Activated CD8-positive, alpha-beta memory T cell treated with anti-CD3 and anti-CD28 coated beads for 36 hours (primary cell): Measurements from ENCODE around the gene NASP. TPM values are rescaled to one million over a fixed set of nuclear protein-coding genes. Genes with fewer than 3 reads are reported as not detected.

Source experiments
- CTCF ChIA-PET: fragments of 350-600 bp; sonication (Branson Sonifier 250); formaldehyde crosslinking; loops from one replicate; lab custom pipeline; 2021; ENCODE audit warnings: antibody characterized with exemption; lab: Charles Lee
- POLR2A ChIA-PET: fragments of 350-600 bp; sonication (Branson Sonifier 250); formaldehyde crosslinking; loops from one replicate; lab custom pipeline; 2021; ENCODE audit warnings: antibody characterized with exemption; lab: Charles Lee
- total RNA-seq, 2 experiments: library from RNA; stranded (reverse); gene quantifications; one replicate each; pipeline ENCODE4 v1.2.3, GENCODE V29; 2021

The NASP gene
- total RNA-seq, 2 experiments from 2014 or later = 245 to 252 TPM

- ChIA-PET CTCF (no interaction called here), POLR2A (no interaction called here)
Measured at GRCh38 chr1:45635211-45635610, 51.4 kb downstream of the NASP start.

- CTCF ChIA-PET = interaction anchor here (2.5 kb wide), 1 partner anchor 9 kb away, joined by 5 read pairs; no protein-coding TSS in a partner anchor
- POLR2A ChIA-PET = no interaction called here
Measured at GRCh38 chr1:45640293-45640692, 56.5 kb downstream of the NASP start.

DNA sequence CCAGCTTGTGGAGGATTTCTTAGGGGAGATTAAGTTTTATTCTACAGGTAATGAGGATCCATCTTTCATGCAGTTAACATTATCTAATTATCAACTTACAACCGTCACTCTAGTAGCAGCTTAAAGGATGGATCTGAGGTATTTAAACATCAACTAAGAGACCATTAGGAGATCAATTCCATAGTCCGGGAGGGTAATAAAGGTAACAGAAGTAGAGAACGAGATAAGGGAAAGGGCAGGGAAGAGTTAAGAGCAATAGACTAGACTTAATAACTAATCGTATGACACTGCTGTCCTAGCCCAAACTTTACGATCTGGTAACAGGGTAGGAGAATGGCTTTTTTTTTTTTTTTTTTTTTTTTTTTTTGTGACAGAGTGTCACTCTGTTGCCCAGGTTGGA is 59.5 kb downstream of the NASP start:
- POLR2A ChIA-PET = interaction anchor here (0.6 kb wide), 1 partner anchor 17 kb away, joined by 3 read pairs; no protein-coding TSS in a partner anchor

GRCh38 chr1:45643978-45644377 is 60.1 kb downstream of the NASP start:
- ChIA-PET CTCF (no interaction called here), POLR2A (no interaction called here)

More for the DNA sequence above, 59.5 kb downstream of the NASP start:
- CTCF ChIA-PET = no interaction called here

- POLR2A ChIA-PET = no interaction called here
Measured at GRCh38 chr1:45644661-45645060, 60.8 kb downstream of the NASP start.

GRCh38 chr1:45647248-45648021 is 63.6 kb downstream of the NASP start:
- POLR2A ChIA-PET = no interaction called here
- CTCF ChIA-PET = no interaction called here

More at GRCh38 chr1:45644661-45645060, 60.8 kb downstream of the NASP start:
- CTCF ChIA-PET = no interaction called here

GRCh38 chr1:45654540-45655280 is 70.9 kb downstream of the NASP start:
- POLR2A ChIA-PET = interaction anchor here (1.5 kb wide), 1 partner anchor 32 kb away, joined by 8 read pairs; the partner anchor contains the start of gene GPBP1L1
- CTCF ChIA-PET = no interaction called here

GRCh38 chr1:45656573-45657226 is 72.9 kb downstream of the NASP start:
- ChIA-PET CTCF (interaction anchor here (0.7 to 0.9 kb wide), 2 partner anchors 29 to 147 kb away, joined by 3 to 5 read pairs; no protein-coding TSS in a partner anchor), POLR2A (no interaction called here)

- ChIA-PET CTCF (no interaction called here), POLR2A (no interaction called here)
Measured at GRCh38 chr1:45658171-45658570, 74.3 kb downstream of the NASP start.

GRCh38 chr1:45659222-45659621 is 75.4 kb downstream of the NASP start:
- POLR2A ChIA-PET = no interaction called here
- CTCF ChIA-PET = no interaction called here

- POLR2A ChIA-PET = no interaction called here
- CTCF ChIA-PET = no interaction called here
Measured at GRCh38 chr1:45660336-45660735, 76.5 kb downstream of the NASP start.

DNA sequence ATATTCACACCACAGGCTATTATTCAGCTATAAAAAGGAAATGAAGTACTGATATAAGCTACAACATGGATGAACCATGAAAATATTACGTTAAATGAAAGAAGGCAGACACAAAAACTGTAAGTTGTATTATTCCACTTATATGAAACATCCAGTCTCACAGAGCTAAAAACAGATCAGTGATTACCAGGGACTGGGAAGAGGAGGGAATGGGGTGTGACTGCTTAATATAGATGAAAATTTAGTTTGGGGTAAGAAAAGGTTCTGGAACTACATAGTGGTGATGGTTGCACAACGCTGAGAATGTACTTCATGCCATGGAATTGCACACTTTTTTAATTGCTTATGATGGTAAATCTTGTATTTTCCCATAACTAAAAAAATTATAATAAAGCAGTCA is 83.0 kb downstream of the NASP start:
- CTCF ChIA-PET = no interaction called here
- POLR2A ChIA-PET = no interaction called here

- CTCF ChIA-PET = no interaction called here
- POLR2A ChIA-PET = no interaction called here
Measured at GRCh38 chr1:45667321-45668111, 83.7 kb downstream of the NASP start.

Other genes with a start within 250 kb of the NASP start
- gene TOE1, start 243.9 kb upstream of the NASP start, total RNA-seq = 10 to 100 TPM; 51.3 to 52.0 TPM
- 10 to 100 TPM; 62.9 to 64.5 TPM for gene MUTYH, start 243.6 kb upstream of the NASP start, total RNA-seq
- gene TESK2, start 92.9 kb upstream of the NASP start, total RNA-seq = 1 to 10 TPM; 2.5 to 2.9 TPM
- gene CCDC163, start 84.0 kb upstream of the NASP start, total RNA-seq = 1 to 10 TPM; 5.2 to 5.3 TPM
- gene MMACHC, start 83.7 kb upstream of the NASP start, total RNA-seq = 1 to 10 TPM; 8.1 to 8.9 TPM
- gene PRDX1, start 62.2 kb upstream of the NASP start, total RNA-seq = 100 to 1,000 TPM; 778 to 788 TPM
- gene AKR1A1, start 33.2 kb upstream of the NASP start, total RNA-seq = 100 to 1,000 TPM; 188 to 203 TPM
- 1 to 10 TPM; 1.3 to 1.7 TPM for gene CCDC17, start 40.0 kb downstream of the NASP start, total RNA-seq
- 100 to 1,000 TPM; 102 to 103 TPM for gene GPBP1L1, start 102.5 kb downstream of the NASP start, total RNA-seq
- 10 to 100 TPM; 41.3 to 43.8 TPM for gene TMEM69, start 104.1 kb downstream of the NASP start, total RNA-seq
- 10 to 100 TPM; 16.5 to 16.6 TPM for gene IPP, start 166.6 kb downstream of the NASP start, total RNA-seq
- 10 to 100 TPM; 31.3 to 31.6 TPM for gene MAST2, start 219.6 kb downstream of the NASP start, total RNA-seq